Upper lobe of left lung (tissue), 4 donors: ENCODE measurements around the gene CLSTN1.

Experiments used
- CTCF ChIP-seq, 6 experiments: fragments of 450-650 bp in 4 of 6; fragments of 200-600 bp in 2 of 6; sonication (generic) in 2 of 6; IDR thresholded peaks; one replicate each; pipeline ENCODE4 v1.5.1; 2016 to 2019; ENCODE audit warnings: antibody characterized with exemption in 6 of 6
- EP300 ChIP-seq, 4 donors: sonication (generic); formaldehyde crosslinking; IDR thresholded peaks; one replicate each; pipeline ENCODE4 v1.5.1; 2017; ENCODE audit warnings: antibody characterized with exemption in 4 of 4, control low read depth in 2 of 4
- POLR2A ChIP-seq, 4 donors: fragments of 450-650 bp; IDR thresholded peaks; one replicate each; pipeline ENCODE4 v1.5.1; 2016 to 2017; ENCODE audit warnings: antibody characterized with exemption in 4 of 4, mild to moderate bottlenecking in 2 of 4
- POLR2AphosphoS5 ChIP-seq, 2 donors: sonication (generic); formaldehyde crosslinking; IDR thresholded peaks; one replicate each; pipeline ENCODE4 v1.5.1; 2017; ENCODE audit warnings: antibody characterized with exemption in 2 of 2

- TF ChIP-seq POLR2A (IDR thresholded peaks at IDR 0.05): no peak
- TF ChIP-seq CTCF (IDR thresholded peaks at IDR 0.05): no peak
- TF ChIP-seq EP300 (IDR thresholded peaks at IDR 0.05): no peak
- no peak for TF ChIP-seq POLR2AphosphoS5 (IDR thresholded peaks at IDR 0.05)
Observed at GRCh38 chr1:9807541-9807940, 16.2 kb downstream of the CLSTN1 start.
